GM19452 (cell line): ENCODE measurements around the gene SMAD6.

Experiments used
- ATAC-seq: cut with Tn5 transposase; IDR thresholded peaks from one replicate; pipeline ENCODE4 v1.9.1; 2021; ENCODE audit not compliant: unreplicated experiment

The SMAD6 gene

GRCh38 chr15:66719471-66719870 is 17.4 kb downstream of the SMAD6 start:
- ATAC-seq = no peak

- ATAC-seq = no peak
Measured at GRCh38 chr15:66720206-66721010, 18.4 kb downstream of the SMAD6 start.

GRCh38 chr15:66721020-66721419 is 19.0 kb downstream of the SMAD6 start:
- no peak for ATAC-seq

GRCh38 chr15:66721501-66721937 is 19.5 kb downstream of the SMAD6 start:
- ATAC-seq = no peak

- ATAC-seq = no peak
Measured at GRCh38 chr15:66721954-66722353, 19.9 kb downstream of the SMAD6 start.

- no peak for ATAC-seq
Measured at GRCh38 chr15:66722757-66723540, 20.9 kb downstream of the SMAD6 start.

GRCh38 chr15:66723826-66724731 is 22.0 kb downstream of the SMAD6 start:
- ATAC-seq = no peak

- no peak for ATAC-seq
Measured at GRCh38 chr15:66724732-66725463, 22.9 kb downstream of the SMAD6 start.

- no peak for ATAC-seq
Measured at GRCh38 chr15:66725464-66725785, 23.4 kb downstream of the SMAD6 start.

- no peak for ATAC-seq
Measured at GRCh38 chr15:66726386-66726785, 24.4 kb downstream of the SMAD6 start.

- no peak for ATAC-seq
Measured at GRCh38 chr15:66729331-66729951, 27.4 kb downstream of the SMAD6 start.

- no peak for ATAC-seq
Measured at GRCh38 chr15:66730168-66731021, 28.4 kb downstream of the SMAD6 start.

- ATAC-seq = no peak
Measured at GRCh38 chr15:66733976-66734375, 31.9 kb downstream of the SMAD6 start.

- ATAC-seq = no peak
Measured at GRCh38 chr15:66734961-66735908, 33.2 kb downstream of the SMAD6 start.

- no peak for ATAC-seq
Measured at GRCh38 chr15:66735909-66736305, 33.9 kb downstream of the SMAD6 start.

GRCh38 chr15:66737243-66738010 is 35.4 kb downstream of the SMAD6 start:
- no peak for ATAC-seq

GRCh38 chr15:66738116-66738515 is 36.1 kb downstream of the SMAD6 start:
- ATAC-seq = no peak
